Measurements from ENCODE around the gene NDUFA3. TPM values are rescaled to one million over a fixed set of nuclear protein-coding genes. Genes with fewer than 3 reads are reported as not detected.

NDUFA3 gene
- total RNA-seq, 1 donor from 2014 or later = 135 TPM

- no peak overlapping the region for H3K27ac Mint-ChIP-seq
- peaks cover 57% of the 10 kb centered on the region for H3K36me3 Mint-ChIP-seq
- H3K9me3 Mint-ChIP-seq = no peaks in the 10 kb centered on the region
- no peaks in the 10 kb centered on the region for H3K27me3 Mint-ChIP-seq (ENCODE audit: low read depth)
- no peak for TF ChIP-seq CTCF (IDR thresholded peaks at IDR 0.05; ENCODE audit: unreplicated experiment)
- no peak for DNase-seq (ENCODE audit: low spot score in 2 of 2, unreplicated experiment in 2 of 2)
- H3K4me3 Mint-ChIP-seq = no peak overlapping the region
- no peaks in the 10 kb centered on the region for H3K4me1 Mint-ChIP-seq
These were observed 45.0 kb downstream of the NDUFA3 start for GRCh38 chr19:54147676-54148075.

GRCh38 chr19:54148158-54148557 is 45.5 kb downstream of the NDUFA3 start:
- no peak for DNase-seq (ENCODE audit: low spot score in 2 of 2, unreplicated experiment in 2 of 2)
- Mint-ChIP-seq H3K9me3 (no peaks in the 10 kb centered on the region), H3K36me3 (peaks cover 53% of the 10 kb centered on the region), H3K27ac (no peak overlapping the region), H3K27me3 (ENCODE audit: low read depth) (no peaks in the 10 kb centered on the region), H3K4me1 (no peaks in the 10 kb centered on the region), H3K4me3 (no peak overlapping the region)
- no peak for TF ChIP-seq CTCF (IDR thresholded peaks at IDR 0.05; ENCODE audit: unreplicated experiment)

- Mint-ChIP-seq H3K27ac (no peak overlapping the region), H3K4me3 (no peak overlapping the region), H3K36me3 (peaks cover 48% of the 10 kb centered on the region), H3K27me3 (ENCODE audit: low read depth) (no peaks in the 10 kb centered on the region), H3K9me3 (no peaks in the 10 kb centered on the region), H3K4me1 (no peaks in the 10 kb centered on the region)
- no peak for TF ChIP-seq CTCF (IDR thresholded peaks at IDR 0.05; ENCODE audit: unreplicated experiment)
- DNase-seq (ENCODE audit: low spot score in 2 of 2, unreplicated experiment in 2 of 2) = no peak
These were observed 46.6 kb downstream of the NDUFA3 start for GRCh38 chr19:54149021-54149812.

- no peaks in the 10 kb centered on the region for H3K9me3 Mint-ChIP-seq
- no peaks in the 10 kb centered on the region for H3K27me3 Mint-ChIP-seq (ENCODE audit: low read depth)
- H3K36me3 Mint-ChIP-seq = peaks cover 42% of the 10 kb centered on the region
- no peak for DNase-seq (ENCODE audit: low spot score in 2 of 2, unreplicated experiment in 2 of 2)
- no peak overlapping the region for H3K27ac Mint-ChIP-seq
- no peaks in the 10 kb centered on the region for H3K4me1 Mint-ChIP-seq
- no peak for TF ChIP-seq CTCF (IDR thresholded peaks at IDR 0.05; ENCODE audit: unreplicated experiment)
- H3K4me3 Mint-ChIP-seq = no peak overlapping the region
These were observed 48.8 kb downstream of the NDUFA3 start for GRCh38 chr19:54151362-54152035.

GRCh38 chr19:54152267-54152666 is 49.6 kb downstream of the NDUFA3 start:
- Mint-ChIP-seq H3K4me3 (no peak overlapping the region), H3K27ac (no peak overlapping the region), H3K4me1 (no peaks in the 10 kb centered on the region), H3K9me3 (no peaks in the 10 kb centered on the region), H3K36me3 (peaks cover 39% of the 10 kb centered on the region), H3K27me3 (ENCODE audit: low read depth) (no peaks in the 10 kb centered on the region)
- no peak for TF ChIP-seq CTCF (IDR thresholded peaks at IDR 0.05; ENCODE audit: unreplicated experiment)
- no peak for DNase-seq (ENCODE audit: low spot score in 2 of 2, unreplicated experiment in 2 of 2)
